Measurements from ENCODE around the gene RNF213.
"Not testable (repeated sequence)": the region's sequence is repeated elsewhere in the genome, so short reads cannot be mapped to it uniquely, and the experiment has no call there.

Gene RNF213

DNA sequence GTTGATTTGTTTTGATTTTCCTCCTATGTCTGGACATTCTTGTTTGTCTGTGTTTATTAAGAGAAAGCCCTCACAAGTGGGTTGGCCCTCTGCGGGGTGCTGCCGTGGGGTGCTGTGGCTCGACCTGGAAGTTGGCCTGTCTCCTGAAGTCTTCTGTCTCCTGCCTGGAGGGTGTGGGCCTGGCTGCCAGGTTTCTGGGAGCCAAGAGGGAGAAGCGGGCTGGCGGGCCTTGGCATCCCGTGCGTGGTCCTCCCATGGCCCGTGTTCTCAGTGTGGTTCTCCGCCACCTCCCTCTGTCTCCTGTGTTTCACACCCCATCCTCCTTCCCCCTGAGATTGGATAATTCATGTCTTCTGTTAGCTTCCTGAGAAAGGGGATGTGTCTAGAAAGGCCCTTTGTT, 69.6 kb downstream of the RNF213 start:
- no peak for TF ChIP-seq EZH2phosphoT487 (IDR thresholded peaks at IDR 0.05; ENCODE audit: low read length)
- TF ChIP-seq EZH2 (optimal IDR thresholded peaks at IDR 0.05; ENCODE audit: low read depth, low read length), result no peak
- TF ChIP-seq, protein P1, sequence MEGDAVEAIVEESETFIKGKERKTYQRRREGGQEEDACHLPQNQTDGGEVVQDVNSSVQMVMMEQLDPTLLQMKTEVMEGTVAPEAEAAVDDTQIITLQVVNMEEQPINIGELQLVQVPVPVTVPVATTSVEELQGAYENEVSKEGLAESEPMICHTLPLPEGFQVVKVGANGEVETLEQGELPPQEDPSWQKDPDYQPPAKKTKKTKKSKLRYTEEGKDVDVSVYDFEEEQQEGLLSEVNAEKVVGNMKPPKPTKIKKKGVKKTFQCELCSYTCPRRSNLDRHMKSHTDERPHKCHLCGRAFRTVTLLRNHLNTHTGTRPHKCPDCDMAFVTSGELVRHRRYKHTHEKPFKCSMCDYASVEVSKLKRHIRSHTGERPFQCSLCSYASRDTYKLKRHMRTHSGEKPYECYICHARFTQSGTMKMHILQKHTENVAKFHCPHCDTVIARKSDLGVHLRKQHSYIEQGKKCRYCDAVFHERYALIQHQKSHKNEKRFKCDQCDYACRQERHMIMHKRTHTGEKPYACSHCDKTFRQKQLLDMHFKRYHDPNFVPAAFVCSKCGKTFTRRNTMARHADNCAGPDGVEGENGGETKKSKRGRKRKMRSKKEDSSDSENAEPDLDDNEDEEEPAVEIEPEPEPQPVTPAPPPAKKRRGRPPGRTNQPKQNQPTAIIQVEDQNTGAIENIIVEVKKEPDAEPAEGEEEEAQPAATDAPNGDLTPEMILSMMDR (IDR thresholded peaks at IDR 0.05; ENCODE audit: low read length), result no peak
- Histone ChIP-seq H3K9ac (ENCODE audit: low read length) (no peak overlapping the region), H3K27ac (ENCODE audit: low read length) (no peak overlapping the region), H3K27me3 (replicated peaks; ENCODE audit: insufficient read depth, low read length) (no peaks in the 10 kb centered on the region), H3K79me2 (ENCODE audit: low read length) (no peaks in the 10 kb centered on the region), H3K36me3 (replicated peaks; ENCODE audit: insufficient read depth, low read length) (peaks cover 16% of the 10 kb centered on the region; the same call in 1 of the 2 replicates), H4K20me1 (ENCODE audit: insufficient read depth, low read length) (no peaks in the 10 kb centered on the region), H3K9me3 (replicated peaks; ENCODE audit: insufficient read depth, low read length) (no peaks in the 10 kb centered on the region), H3K4me3 (ENCODE audit: low read length) (no peak overlapping the region), H3K4me2 (ENCODE audit: low read depth, low read length) (no peak overlapping the region), H3K4me1 (ENCODE audit: low read length) (no peaks in the 10 kb centered on the region), H2AFZ (ENCODE audit: low read length) (no peak overlapping the region), H3K9me2 (replicated peaks; ENCODE audit: insufficient read depth, low read length) (no peaks in the 10 kb centered on the region), H3F3A (ENCODE audit: insufficient read depth, low read length) (no peaks in the 10 kb centered on the region)
- no peak for DNase-seq

DNA sequence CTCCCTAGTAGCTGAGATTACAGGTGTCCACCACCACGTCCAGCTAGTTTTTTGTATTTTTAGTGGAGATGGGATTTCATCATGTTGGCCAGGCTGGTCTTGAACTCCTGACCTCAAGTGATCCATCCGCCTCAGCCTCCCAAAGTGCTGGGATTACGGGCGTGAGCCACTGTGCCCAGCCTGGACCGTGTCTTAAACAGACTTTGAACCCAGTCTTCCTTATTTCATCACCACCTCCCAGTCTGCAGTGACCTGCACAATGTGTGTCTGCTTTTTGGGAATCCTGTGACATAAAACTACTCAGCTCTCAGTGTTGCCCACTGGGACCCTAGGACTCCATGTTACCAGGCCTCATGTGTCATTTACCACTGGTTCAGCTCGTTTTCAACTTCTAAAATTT, 70.3 kb downstream of the RNF213 start:
- not testable (repeated sequence) for H3K4me3 ChIP-seq (ENCODE audit: low read length); H3K9me3 ChIP-seq (replicated peaks; ENCODE audit: insufficient read depth, low read length); H4K20me1 ChIP-seq (ENCODE audit: insufficient read depth, low read length); H3K27ac ChIP-seq (ENCODE audit: low read length); H3K4me2 ChIP-seq (ENCODE audit: low read depth, low read length); H2AFZ ChIP-seq (ENCODE audit: low read length); H3K79me2 ChIP-seq (ENCODE audit: low read length); H3K9me2 ChIP-seq (replicated peaks; ENCODE audit: insufficient read depth, low read length); H3F3A ChIP-seq (ENCODE audit: insufficient read depth, low read length); H3K4me1 ChIP-seq (ENCODE audit: low read length); DNase-seq; H3K27me3 ChIP-seq (replicated peaks; ENCODE audit: insufficient read depth, low read length); H3K9ac ChIP-seq (ENCODE audit: low read length)
- H3K36me3 ChIP-seq (replicated peaks; ENCODE audit: insufficient read depth, low read length), result peaks cover 16% of the 10 kb centered on the region; the same call in 1 of the 2 replicates

DNA sequence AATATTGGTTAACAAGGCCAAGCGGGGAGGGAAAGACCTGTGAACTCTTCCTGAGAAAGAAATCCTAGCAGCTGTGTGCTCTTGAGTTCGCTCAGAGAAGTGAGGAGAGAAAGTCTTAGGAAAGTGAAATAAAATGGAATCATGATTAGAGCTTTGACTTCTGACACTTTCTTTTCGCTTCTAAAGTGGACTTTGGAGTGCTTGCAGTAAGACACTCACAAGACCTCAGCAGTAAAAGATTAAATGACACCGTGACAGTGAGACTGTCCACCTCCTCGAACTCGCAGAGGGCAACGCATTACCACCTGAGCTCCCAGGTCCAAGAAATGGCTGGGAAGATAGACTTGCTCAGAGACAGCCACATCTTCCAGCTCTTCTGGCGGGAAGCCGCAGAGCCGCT, 71.2 kb downstream of the RNF213 start:
- no peak for DNase-seq
- Histone ChIP-seq H3K36me3 (replicated peaks; ENCODE audit: insufficient read depth, low read length) (peaks cover 17% of the 10 kb centered on the region; the same call in 1 of the 2 replicates), H3K4me3 (ENCODE audit: low read length) (no peak overlapping the region), H3K9me3 (replicated peaks; ENCODE audit: insufficient read depth, low read length) (no peaks in the 10 kb centered on the region), H4K20me1 (ENCODE audit: insufficient read depth, low read length) (no peaks in the 10 kb centered on the region), H3K4me2 (ENCODE audit: low read depth, low read length) (no peak overlapping the region), H2AFZ (ENCODE audit: low read length) (no peak overlapping the region), H3K9ac (ENCODE audit: low read length) (no peak overlapping the region), H3F3A (ENCODE audit: insufficient read depth, low read length) (no peaks in the 10 kb centered on the region), H3K9me2 (replicated peaks; ENCODE audit: insufficient read depth, low read length) (no peaks in the 10 kb centered on the region), H3K27me3 (replicated peaks; ENCODE audit: insufficient read depth, low read length) (no peaks in the 10 kb centered on the region), H3K79me2 (ENCODE audit: low read length) (no peaks in the 10 kb centered on the region), H3K4me1 (ENCODE audit: low read length) (no peaks in the 10 kb centered on the region), H3K27ac (ENCODE audit: low read length) (no peak overlapping the region)
- TF ChIP-seq, protein P1 (IDR thresholded peaks at IDR 0.05; ENCODE audit: low read length), result no peak
- TF ChIP-seq EZH2 (optimal IDR thresholded peaks at IDR 0.05; ENCODE audit: low read depth, low read length) (no peak), EZH2phosphoT487 (IDR thresholded peaks at IDR 0.05; ENCODE audit: low read length) (no peak)

DNA sequence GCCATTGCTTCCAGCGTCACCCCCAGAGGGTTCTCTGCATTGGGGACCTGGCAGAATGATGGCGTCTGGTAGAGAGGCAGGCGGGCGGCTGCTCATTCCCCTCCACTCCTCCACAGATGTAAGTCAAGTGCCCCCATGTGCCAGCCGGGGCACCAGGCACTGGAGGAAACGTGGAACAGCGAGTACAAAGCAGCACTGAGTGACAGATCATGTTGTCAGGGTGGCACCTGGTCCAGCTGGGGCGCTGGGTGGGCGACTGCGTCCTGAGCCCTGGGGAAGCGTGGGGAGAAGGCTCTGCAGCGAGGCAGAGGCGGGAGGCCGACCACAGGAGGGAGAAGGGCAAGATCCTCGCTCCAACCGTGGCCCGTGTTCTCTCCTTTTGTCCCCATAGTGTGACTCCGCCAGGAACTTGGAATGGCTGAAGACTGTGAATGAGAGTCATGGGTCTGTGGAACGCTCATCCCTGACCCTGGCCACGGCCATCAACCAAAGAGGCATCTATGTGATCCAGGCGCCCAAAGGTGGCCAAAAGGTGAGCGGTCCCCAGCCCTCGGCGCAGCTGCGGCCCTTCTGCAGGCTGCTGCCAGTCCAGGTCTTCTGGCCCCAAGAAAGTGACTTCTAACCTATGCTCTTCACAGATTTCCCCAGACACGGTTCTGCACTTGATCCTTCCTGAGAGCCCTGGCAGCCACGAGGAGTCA, 76.7 kb downstream of the RNF213 start:
- DNase-seq, result no peak
- 0 out of 2 replicates have a peak, but pooled peaks cover 5% of the 10 kb centered on the region for H3K36me3 ChIP-seq (replicated peaks; ENCODE audit: insufficient read depth, low read length)
- no peaks in the 10 kb centered on the region for H3K27me3 ChIP-seq (replicated peaks; ENCODE audit: insufficient read depth, low read length)
- TF ChIP-seq EZH2 (optimal IDR thresholded peaks at IDR 0.05; ENCODE audit: low read depth, low read length) (no peak), EZH2phosphoT487 (IDR thresholded peaks at IDR 0.05; ENCODE audit: low read length) (no peak)
- TF ChIP-seq, protein P1 (IDR thresholded peaks at IDR 0.05; ENCODE audit: low read length), result no peak
- H3K4me3 ChIP-seq (ENCODE audit: low read length), result no peak overlapping the region
- H3K9me3 ChIP-seq (replicated peaks; ENCODE audit: insufficient read depth, low read length), result no peaks in the 10 kb centered on the region
- no peaks in the 10 kb centered on the region for H3K79me2 ChIP-seq (ENCODE audit: low read length)
- H3K27ac ChIP-seq (ENCODE audit: low read length), result no peak overlapping the region
- H3K4me1 ChIP-seq (ENCODE audit: low read length), result no peaks in the 10 kb centered on the region
- no peak overlapping the region for H3K9ac ChIP-seq (ENCODE audit: low read length)
- H3F3A ChIP-seq (ENCODE audit: insufficient read depth, low read length), result no peaks in the 10 kb centered on the region
- H3K9me2 ChIP-seq (replicated peaks; ENCODE audit: insufficient read depth, low read length), result no peaks in the 10 kb centered on the region
- no peaks in the 10 kb centered on the region for H4K20me1 ChIP-seq (ENCODE audit: insufficient read depth, low read length)
- H2AFZ ChIP-seq (ENCODE audit: low read length), result no peak overlapping the region
- H3K4me2 ChIP-seq (ENCODE audit: low read depth, low read length), result no peak overlapping the region
